Pancreas (tissue), 10 donors: ENCODE results near the gene OPN3. TPM values are rescaled to one million over a fixed set of nuclear protein-coding genes. Genes with fewer than 3 reads are reported as not detected.

Experiments
- ATAC-seq, 4 donors: fragments of 200-7000 bp; cut with Tn5 transposase; one replicate each; pipeline versions ENCODE4 v1.8.0 to v1.9.1; 2020; ENCODE audit warnings: mild to moderate bottlenecking in 4 of 4, moderate library complexity in 4 of 4
- DNase-seq, 6 donors: peaks; one replicate each; pipeline ENCODE4 v3.0.0-alpha.2; 2020
- FAIRE-seq: peaks from 2 replicates; lab custom pipeline; 2012; peaks lifted over from hg19 to GRCh38; lab: Jason Lieb, UNC
- H3K27ac ChIP-seq, 4 donors: fragments of 200-600 bp; sonication (generic); 1 replicate in 3 of 4; 2 replicates in 1 of 4; pipeline versions ENCODE4 v1.5.0 to v1.8.0; 2020
- H3K27me3 ChIP-seq, 4 donors: fragments of 200-600 bp; one replicate each; pipeline ENCODE4 v1.8.0; 2021
- H3K36me3 ChIP-seq, 3 donors: fragments of 200-600 bp; sonication (generic) in 1 of 3; one replicate each; pipeline versions ENCODE4 v1.5.0 to v1.8.0; 2020 to 2021
- H3K4me1 ChIP-seq, 3 donors: fragments of 200-600 bp; one replicate each; pipeline ENCODE4 v1.8.0; 2021
- H3K4me3 ChIP-seq, 4 donors: fragments of 200-600 bp; sonication (generic) in 2 of 4; one replicate each; pipeline versions ENCODE4 v1.5.0 to v1.8.0; 2020 to 2021
- H3K9me3 ChIP-seq, 4 donors: fragments of 200-600 bp; one replicate each; pipeline ENCODE4 v1.8.0; 2021
- CTCF ChIP-seq, 4 donors: fragments of 200-600 bp; sonication (generic) in 3 of 4; IDR thresholded peaks; one replicate each; pipeline versions ENCODE4 v1.5.0 to v1.8.0; 2021; ENCODE audit warnings: antibody characterized with exemption in 4 of 4
- WGBS, 2 donors: extraction: QIAGEN DNeasy Blood & Tissue Kit; methylation state at CpG; one replicate each; pipeline ENCODE4 v1.1.7; 2013; 5-methylcytosine and 5-hydroxymethylcytosine counted together
- intact Hi-C, 3 donors: fragments of 100-400 bp; cut with DNase I; formaldehyde crosslinking; loops; one replicate each; pipeline versions ENCODE4 v1.11.1 to v1.14.2; 2022
- polyA plus RNA-seq, 2 donors: library from polyadenylated mRNA; stranded (reverse); fragments of 200-250 nt; gene quantifications; one replicate each; pipeline ENCODE4 v1.2.3, GENCODE V29; 2013
- total RNA-seq, 6 donors: library from RNA; stranded (reverse); fragmentation: NEBNext Ultra II Directional in 4 of 6; extraction: Animal tissue kit (Norgen Biotek cat#: 25700) in 4 of 6; gene quantifications; one replicate each; pipeline versions ENCODE4 v1.2.1 to v1.2.4, GENCODE V29; 2021 to 2023
- donor health status: healthy with polysubstance abuse.
- donor health status: DM: no; HTN: no; CAD: no; lungs with moderate emphysema.
- donor health status: DM: no; HTN: no; CAD: no.
- donor health status: control.
- donor health status: control.
- donor health status: Bipolar disorder and iron deficiency.
- donor health status: DM: yes; HTN: yes; CAD: no.
- donor health status: DM: no; HTN: no; CAD: no.
- donor health status: DM: no; HTN: no; CAD: no.
- donor health status: DM: yes; HTN: yes; CAD: no.

Gene OPN3
- total and polyA plus RNA-seq, 8 donors, result 1.2 to 12.8 (median 3.1) TPM

GRCh38 chr1:241615043-241615974 lies 24.9 kb downstream of the OPN3 start:
- peak in 5 of 6 donors; percentile 13 to 58 (median 31) for DNase-seq
- no peak for FAIRE-seq
- H3K27ac ChIP-seq, result peak overlapping the region in 2 of 4 donors; percentile 37 to 60
- no peak overlapping the region for H3K4me3 ChIP-seq
- ATAC-seq, result peak; percentile 69 to 89 (median 83)
- H3K27me3 ChIP-seq, result no peaks in the 10 kb centered on the region
- TF ChIP-seq CTCF (IDR thresholded peaks at IDR 0.05), result no peak
- no peaks in the 10 kb centered on the region for H3K9me3 ChIP-seq
- intact Hi-C loops, result no loop called here
- no peaks in the 10 kb centered on the region for H3K36me3 ChIP-seq
- 32 to 42% methylated on average over 8 of the region's 8 CpGs for WGBS, 2 donors
- H3K4me1 ChIP-seq, result peaks cover 7 to 37% (median 9%) of the 10 kb centered on the region in 3 donors

- TF ChIP-seq CTCF (IDR thresholded peaks at IDR 0.05), result no peak
These were observed 25.6 kb downstream of the OPN3 start for GRCh38 chr1:241614572-241614971.

GRCh38 chr1:241614144-241614543 lies 26.0 kb downstream of the OPN3 start:
- H3K4me1 ChIP-seq, result peaks cover 9 to 40% (median 9%) of the 10 kb centered on the region in 3 donors
- no peaks in the 10 kb centered on the region for H3K36me3 ChIP-seq
- H3K27me3 ChIP-seq, result no peaks in the 10 kb centered on the region
- WGBS, 2 donors, result 82 to 92% methylated on average over 4 of the region's 4 CpGs
- intact Hi-C loops, result no loop called here
- H3K4me3 ChIP-seq, result no peak overlapping the region
- TF ChIP-seq CTCF (IDR thresholded peaks at IDR 0.05), result no peak
- FAIRE-seq, result no peak
- no peaks in the 10 kb centered on the region for H3K9me3 ChIP-seq
- peak overlapping the region in 1 of 4 donors; percentile 60 for H3K27ac ChIP-seq
- ATAC-seq, result no peak
- DNase-seq, result no peak

More at GRCh38 chr1:241614572-241614971, 25.6 kb downstream of the OPN3 start:
- DNase-seq (no peak), FAIRE-seq (no peak), ATAC-seq (no peak)
- Histone ChIP-seq H3K4me3 (no peak overlapping the region), H3K4me1 (peaks cover 9 to 40% (median 9%) of the 10 kb centered on the region in 3 donors), H3K9me3 (no peaks in the 10 kb centered on the region), H3K36me3 (no peaks in the 10 kb centered on the region), H3K27me3 (no peaks in the 10 kb centered on the region), H3K27ac (peak overlapping the region in 2 of 4 donors; percentile 37 to 60)
- WGBS, 2 donors, result 57 to 73% methylated on average over 4 of the region's 4 CpGs
- intact Hi-C loops, result no loop called here

- no peak for DNase-seq
- intact Hi-C loops, result no loop called here
- FAIRE-seq, result no peak
- H3K27ac ChIP-seq, result peak overlapping the region in 1 of 4 donors; percentile 22
- no peak for TF ChIP-seq CTCF (IDR thresholded peaks at IDR 0.05)
- no peaks in the 10 kb centered on the region for H3K27me3 ChIP-seq
- WGBS, 2 donors, result 80 to 88% methylated on average over 9 of the region's 9 CpGs
- H3K4me1 ChIP-seq, result peaks cover 9 to 40% (median 9%) of the 10 kb centered on the region in 3 donors
- no peaks in the 10 kb centered on the region for H3K9me3 ChIP-seq
- no peak for ATAC-seq
- H3K4me3 ChIP-seq, result no peak overlapping the region
- H3K36me3 ChIP-seq, result no peaks in the 10 kb centered on the region
These were observed 27.4 kb downstream of the OPN3 start for GRCh38 chr1:241612533-241613477.
